ENCODE results near the gene HIP1. TPM values are rescaled to one million over a fixed set of nuclear protein-coding genes. Genes with fewer than 3 reads are reported as not detected.

The HIP1 gene
- total RNA-seq, 4 donors from 2014 or later = 3.2 to 9.5 (median 6.4) TPM

DNA sequence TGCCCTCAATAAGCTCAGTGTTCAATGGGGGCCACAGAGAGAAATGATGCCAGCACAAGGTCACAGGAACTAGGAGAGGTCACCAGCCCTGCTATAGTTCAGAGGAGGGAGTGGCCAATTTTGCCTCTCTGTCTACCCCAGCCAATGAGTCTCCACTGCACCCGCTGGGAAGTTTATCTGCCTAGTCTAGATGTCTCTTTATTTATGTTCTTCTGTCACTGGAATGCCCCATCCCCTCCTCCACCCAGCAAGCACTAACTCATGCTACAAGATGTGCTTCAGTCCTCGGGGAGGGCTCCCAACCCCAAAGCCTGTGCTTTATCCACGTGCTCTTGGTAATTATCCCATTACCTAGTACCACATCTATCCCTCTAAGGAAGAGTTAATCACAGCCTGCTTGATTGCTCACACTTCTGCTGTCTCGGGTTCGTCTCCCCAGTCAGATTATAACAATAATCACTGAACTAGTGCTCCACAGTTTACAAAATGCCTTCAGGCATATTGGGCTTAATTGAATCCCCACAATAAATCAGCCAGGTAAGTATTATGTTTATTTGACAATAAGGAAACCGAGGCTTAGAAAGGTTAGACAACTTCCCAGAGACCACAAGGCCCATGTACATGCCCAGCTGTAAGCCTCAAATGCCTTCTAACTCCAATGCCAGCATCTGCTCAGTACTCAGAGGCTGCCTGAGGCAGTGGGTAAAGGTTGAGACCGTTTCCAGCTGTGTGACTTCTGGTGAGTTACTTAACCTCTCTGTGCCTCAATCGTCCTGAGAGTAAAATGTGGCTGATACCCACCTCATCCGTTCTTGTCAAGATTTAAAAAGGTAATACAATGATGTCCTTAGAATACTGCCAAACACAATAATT lies 3.9 kb downstream of the HIP1 start:
- Histone ChIP-seq H3K27ac (no peak overlapping the region), H3K36me3 (peaks cover 0 to 7% (median 0%) of the 10 kb centered on the region in 3 donors), H3K4me1 (peaks cover 0 to 51% (median 13%) of the 10 kb centered on the region in 3 donors), H3K27me3 (no peaks in the 10 kb centered on the region), H3K9me3 (no peaks in the 10 kb centered on the region), H3K4me3 (no peak overlapping the region)
- intact Hi-C loops (cut with DNase I) = no loop called here
- no peak for DNase-seq
- TF ChIP-seq POLR2A (IDR thresholded peaks at IDR 0.05) (no peak), CTCF (IDR thresholded peaks at IDR 0.05) (no peak)
- 54 to 60% methylated on average over 9 of the region's 9 CpGs for WGBS, 2 donors

- WGBS, 2 donors = 52% methylated on average over 13 of the region's 15 CpGs
- H3K4me3 ChIP-seq = no peak overlapping the region
Observed at GRCh38 chr7:75732764-75733630, 5.7 kb downstream of the HIP1 start.

GRCh38 chr7:75732016-75732521 lies 6.7 kb downstream of the HIP1 start:
- H3K27ac ChIP-seq = peak overlapping the region in 1 of 4 donors; percentile 52
- H3K9me3 ChIP-seq = no peaks in the 10 kb centered on the region
- H3K4me3 ChIP-seq = no peak overlapping the region
- H3K4me1 ChIP-seq = peaks cover 0 to 59% (median 24%) of the 10 kb centered on the region in 3 donors
- no peak for TF ChIP-seq POLR2A (IDR thresholded peaks at IDR 0.05)
- TF ChIP-seq CTCF (IDR thresholded peaks at IDR 0.05) = no peak
- peaks cover 0 to 7% (median 0%) of the 10 kb centered on the region in 3 donors for H3K36me3 ChIP-seq
- intact Hi-C loops (cut with DNase I) = no loop called here
- whole genome bisulfite sequencing, 2 donors = 90 to 92% methylated on average over 12 of the region's 12 CpGs
- DNase-seq = no peak
- no peaks in the 10 kb centered on the region for H3K27me3 ChIP-seq

More at GRCh38 chr7:75732764-75733630, 5.7 kb downstream of the HIP1 start:
- DNase-seq = no peak
- peaks cover 0 to 59% (median 25%) of the 10 kb centered on the region in 3 donors for H3K4me1 ChIP-seq
- H3K9me3 ChIP-seq = no peaks in the 10 kb centered on the region
- peaks cover 0 to 7% (median 0%) of the 10 kb centered on the region in 3 donors for H3K36me3 ChIP-seq
- TF ChIP-seq POLR2A (IDR thresholded peaks at IDR 0.05) (no peak), CTCF (IDR thresholded peaks at IDR 0.05) (no peak)
- intact Hi-C loops (cut with DNase I) = no loop called here
- H3K27ac ChIP-seq = peak overlapping the region; percentile 2 to 59 (median 30)
- H3K27me3 ChIP-seq = no peaks in the 10 kb centered on the region

DNA sequence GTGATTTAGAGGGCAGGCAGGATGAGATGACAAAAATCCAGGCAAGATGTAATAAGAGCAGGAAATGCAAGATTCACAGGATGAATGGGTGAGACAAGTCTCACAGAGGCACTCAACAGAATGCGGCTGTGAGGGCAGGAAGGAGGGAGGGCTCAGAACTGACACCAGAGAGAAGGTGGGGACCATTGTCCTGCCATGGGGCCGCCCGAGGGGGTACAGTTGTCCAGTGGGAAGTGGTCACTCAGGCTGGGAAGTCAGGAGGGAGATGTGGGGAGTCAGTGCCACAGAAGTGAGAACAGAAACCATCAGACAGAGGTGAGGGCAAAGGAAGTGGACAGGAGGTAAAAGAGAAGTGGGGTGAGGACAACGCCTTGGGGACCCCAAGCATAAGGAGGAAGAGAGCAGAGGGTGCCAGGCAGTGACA lies 8.9 kb downstream of the HIP1 start:
- peak overlapping the region in 2 of 4 donors; percentile 12 to 44 for H3K27ac ChIP-seq
- H3K4me3 ChIP-seq = no peak overlapping the region
- H3K27me3 ChIP-seq = no peaks in the 10 kb centered on the region
- peaks cover 0 to 51% (median 24%) of the 10 kb centered on the region in 3 donors for H3K4me1 ChIP-seq
- peaks cover 0 to 7% (median 0%) of the 10 kb centered on the region in 3 donors for H3K36me3 ChIP-seq
- DNase-seq = no peak
- H3K9me3 ChIP-seq = no peaks in the 10 kb centered on the region
- no peak for TF ChIP-seq CTCF (IDR thresholded peaks at IDR 0.05)
- no peak for TF ChIP-seq POLR2A (IDR thresholded peaks at IDR 0.05)
- 65 to 72% methylated on average over 4 of the region's 4 CpGs for WGBS, 2 donors
- intact Hi-C loops (cut with DNase I) = no loop called here

All from esophagus squamous epithelium (tissue), 5 donors.